Stimulated activated CD8-positive, alpha-beta memory T cell treated with anti-CD3 and anti-CD28 coated beads, Interleukin-12 subunit alpha, Interleukin-12 subunit beta, amount 100 ng/mL, for 4 hours (primary cell): ENCODE data around the gene DCAF6.

Source experiments
- DNase-seq: peaks from one replicate; pipeline ENCODE4 v3.0.0-alpha.2; 2020; ENCODE audit warnings: low read depth

DCAF6 gene

DNA sequence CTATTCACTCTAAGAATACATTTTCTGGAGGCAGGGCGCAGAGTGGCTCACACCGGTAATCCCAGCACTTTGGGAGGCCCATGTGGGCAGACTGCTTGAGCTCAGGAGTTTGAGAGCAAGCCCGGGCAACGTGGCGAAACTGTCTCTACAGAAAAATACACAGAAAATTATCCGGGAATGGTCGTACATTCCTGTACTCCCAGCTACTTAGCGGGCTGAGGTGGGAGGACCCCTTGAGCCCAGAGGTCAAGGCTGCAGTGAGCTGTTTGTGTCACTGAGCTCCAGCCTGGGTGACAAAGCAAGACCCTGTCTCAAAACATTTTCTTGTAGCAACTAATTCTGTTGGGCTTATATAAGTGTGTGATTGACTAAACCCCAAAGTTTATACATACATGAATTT is 169.8 kb downstream of the DCAF6 start:
- no peak for DNase-seq

DNA sequence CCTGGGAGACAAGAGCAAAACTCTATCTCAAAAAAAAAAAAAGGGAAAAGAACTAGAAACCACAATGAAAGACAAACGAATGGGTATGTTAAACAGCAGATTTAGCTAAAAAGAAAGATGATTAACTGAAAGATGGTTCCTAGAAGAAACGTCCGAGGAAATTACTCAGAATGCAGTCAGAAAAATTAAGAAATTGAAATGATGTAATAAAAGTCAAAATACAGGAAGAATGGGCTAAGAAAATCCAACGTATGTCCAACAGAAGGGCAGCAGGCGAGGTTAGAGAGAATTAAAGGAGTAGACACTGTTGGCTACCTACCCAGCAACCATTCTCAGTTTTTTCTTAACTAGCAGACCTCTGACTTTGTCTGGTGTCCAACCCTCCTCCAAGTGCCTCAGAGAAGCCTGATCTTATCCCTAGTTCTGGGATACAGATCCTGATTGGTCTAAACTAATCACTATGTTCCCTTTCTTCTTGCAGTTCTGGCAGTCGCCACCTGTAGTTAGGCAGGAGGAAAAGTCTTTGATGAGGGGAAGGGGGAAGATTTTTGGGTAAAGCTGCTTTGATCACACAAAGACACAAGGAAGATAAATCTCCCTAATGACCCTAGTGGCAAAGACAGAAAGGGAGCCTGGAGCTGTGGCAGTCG is 174.5 kb downstream of the DCAF6 start:
- DNase-seq: no peak

- no peak for DNase-seq
These were observed 176.3 kb downstream of the DCAF6 start for GRCh38 chr1:168112673-168113305.

GRCh38 chr1:168114845-168115244 is 178.4 kb downstream of the DCAF6 start:
- DNase-seq: no peak

- DNase-seq: no peak
These were observed 179.9 kb downstream of the DCAF6 start for GRCh38 chr1:168116327-168116799.

DNA sequence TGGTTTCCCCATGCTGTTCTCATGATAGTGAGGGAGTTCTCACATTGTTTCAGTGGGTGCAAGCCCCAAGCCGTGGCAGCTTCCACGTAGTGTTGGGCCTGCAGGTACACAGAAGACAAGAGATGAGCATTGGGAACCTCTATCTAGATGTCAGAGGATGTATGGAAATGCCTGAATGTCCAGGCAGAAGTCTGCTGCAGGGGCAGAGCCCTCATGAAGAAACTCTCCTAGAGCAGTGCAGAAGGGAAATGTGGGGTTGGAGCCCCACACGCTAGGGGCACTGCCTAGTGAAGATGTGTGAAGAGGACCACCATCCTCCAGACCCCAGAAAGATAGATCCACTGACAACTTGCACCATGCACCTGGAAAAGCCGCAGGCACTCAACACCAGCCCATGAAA is 183.3 kb downstream of the DCAF6 start:
- DNase-seq: no peak

DNA sequence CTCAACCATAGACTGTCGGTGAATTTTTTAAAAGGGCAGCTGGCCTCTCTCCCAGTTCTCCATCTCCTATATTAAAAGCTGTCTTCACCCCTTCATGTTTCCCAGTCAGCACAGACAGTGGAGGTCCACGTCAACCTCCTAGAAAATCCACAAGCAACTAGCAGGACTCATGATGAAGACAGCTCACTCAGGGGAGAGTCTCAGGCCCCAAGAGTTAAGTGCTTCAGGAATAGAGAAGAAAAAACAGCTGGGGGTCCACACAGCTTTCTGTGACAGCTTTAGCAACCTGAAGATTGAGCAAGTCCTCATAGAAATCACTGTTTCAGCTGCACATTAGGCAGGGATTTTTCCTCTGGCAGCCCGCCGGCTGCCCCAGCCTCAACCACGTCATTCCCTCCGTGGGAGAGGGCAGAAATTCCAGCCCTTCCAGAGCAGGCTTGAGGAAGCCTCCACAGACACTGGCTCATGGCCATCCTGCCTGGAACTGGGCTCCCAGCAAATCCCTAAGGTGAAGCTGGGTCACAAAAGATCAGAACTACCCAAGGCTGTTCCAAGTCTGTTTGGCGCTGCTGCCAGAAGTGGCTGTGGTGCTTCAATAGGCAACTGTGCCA is 185.0 kb downstream of the DCAF6 start:
- no peak for DNase-seq

GRCh38 chr1:168125051-168125450 is 188.6 kb downstream of the DCAF6 start:
- DNase-seq: no peak
